ENCODE results near the gene GLT6D1.

GLT6D1 gene

DNA sequence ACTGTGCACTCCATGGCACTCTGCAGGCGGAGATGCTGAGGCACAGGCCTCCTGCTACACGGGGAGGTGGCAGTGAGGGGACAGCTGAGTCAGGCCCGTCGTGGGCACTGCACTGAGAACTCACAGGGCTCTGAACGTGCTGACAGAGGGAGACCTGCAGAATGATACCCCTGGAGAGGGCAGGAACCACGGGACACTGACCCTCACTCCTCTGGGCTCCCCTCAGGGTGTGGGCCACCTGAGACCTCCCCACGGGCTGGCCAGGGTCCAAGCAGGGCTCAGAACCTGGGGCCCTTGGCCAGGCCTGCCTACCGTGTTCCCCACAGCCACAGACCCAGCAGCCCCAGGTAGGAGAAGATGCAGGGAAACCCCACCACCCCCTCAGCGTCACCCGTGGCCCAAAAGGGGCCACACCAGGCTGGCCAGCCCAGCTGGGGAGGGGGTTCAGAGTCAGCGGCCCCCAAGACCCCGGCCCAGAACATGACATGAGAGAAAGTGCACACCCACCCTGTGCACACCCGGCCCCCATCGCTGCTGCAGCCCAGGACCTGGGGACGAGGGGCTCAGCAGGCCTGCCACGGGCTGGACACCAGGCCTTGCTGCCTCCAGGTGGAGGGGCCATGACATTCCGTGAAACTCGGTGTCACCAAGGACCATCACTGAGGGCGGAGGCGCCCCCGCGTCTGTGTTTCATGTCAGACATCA lies 30.9 kb downstream of the GLT6D1 start:
- DNase-seq (ENCODE audit: low spot score), result no peak

DNA sequence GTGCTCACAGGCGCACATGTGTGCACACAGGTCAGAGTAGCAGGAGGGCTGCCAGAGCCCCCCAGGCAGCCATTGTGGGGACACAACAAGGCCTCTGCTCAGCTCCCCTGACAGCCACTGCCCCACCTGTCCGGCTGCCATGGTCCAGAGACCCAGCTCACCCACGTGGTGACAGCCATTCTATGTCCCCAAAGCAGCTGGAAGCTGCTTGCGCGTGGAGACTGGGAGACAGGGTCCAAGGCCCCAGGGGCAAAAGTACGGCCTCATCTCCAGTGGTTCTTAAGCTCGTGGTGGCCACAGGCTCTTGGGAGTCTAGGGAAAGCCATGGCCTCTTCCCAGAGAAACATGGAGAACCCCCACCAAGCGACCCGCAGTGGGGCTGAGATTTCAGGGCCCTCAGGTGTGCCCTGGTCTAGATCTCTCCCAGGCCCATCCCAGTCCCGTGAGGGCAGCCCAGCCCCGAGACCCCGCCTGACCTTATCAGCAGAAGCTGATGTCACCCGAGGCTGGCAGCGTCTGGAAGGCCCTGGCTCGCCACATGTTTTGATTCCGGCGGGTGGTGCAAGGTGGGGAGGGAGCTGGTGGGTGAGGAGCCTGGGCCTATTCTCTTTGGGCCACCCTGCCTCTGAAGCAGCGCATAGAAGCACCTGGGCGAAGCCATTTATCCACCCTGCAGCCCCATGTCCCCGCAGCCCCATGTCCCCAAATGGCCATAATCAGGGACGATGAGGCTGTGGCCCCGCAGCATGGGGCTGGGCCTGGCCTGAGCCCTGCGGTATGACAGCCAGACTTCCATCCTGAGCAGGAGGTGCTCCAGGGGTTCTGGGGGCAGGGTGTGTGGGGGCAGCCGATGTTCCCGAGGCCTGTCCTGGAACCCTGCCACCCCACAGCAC lies 31.7 kb downstream of the GLT6D1 start:
- DNase-seq (ENCODE audit: low spot score), result no peak

DNA sequence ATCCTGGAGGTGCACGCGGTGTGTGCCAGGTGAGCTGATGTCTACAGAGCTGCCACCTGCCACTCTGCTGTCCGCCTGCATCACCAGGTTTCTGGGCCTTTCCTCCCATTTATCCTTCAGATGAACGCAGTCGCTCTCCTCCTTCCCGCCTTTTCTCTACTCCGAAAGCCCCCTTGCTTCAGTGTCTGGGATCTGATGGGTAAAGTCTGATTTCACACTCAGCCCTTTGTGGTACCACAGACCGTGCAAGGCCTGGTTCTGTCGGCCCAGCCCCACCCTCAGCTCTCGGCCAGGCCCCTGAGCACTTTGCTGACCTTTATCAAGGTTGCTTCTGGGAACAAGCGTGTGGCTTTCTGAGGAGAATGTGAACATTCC lies 32.5 kb downstream of the GLT6D1 start:
- no peak for DNase-seq (ENCODE audit: low spot score)

DNA sequence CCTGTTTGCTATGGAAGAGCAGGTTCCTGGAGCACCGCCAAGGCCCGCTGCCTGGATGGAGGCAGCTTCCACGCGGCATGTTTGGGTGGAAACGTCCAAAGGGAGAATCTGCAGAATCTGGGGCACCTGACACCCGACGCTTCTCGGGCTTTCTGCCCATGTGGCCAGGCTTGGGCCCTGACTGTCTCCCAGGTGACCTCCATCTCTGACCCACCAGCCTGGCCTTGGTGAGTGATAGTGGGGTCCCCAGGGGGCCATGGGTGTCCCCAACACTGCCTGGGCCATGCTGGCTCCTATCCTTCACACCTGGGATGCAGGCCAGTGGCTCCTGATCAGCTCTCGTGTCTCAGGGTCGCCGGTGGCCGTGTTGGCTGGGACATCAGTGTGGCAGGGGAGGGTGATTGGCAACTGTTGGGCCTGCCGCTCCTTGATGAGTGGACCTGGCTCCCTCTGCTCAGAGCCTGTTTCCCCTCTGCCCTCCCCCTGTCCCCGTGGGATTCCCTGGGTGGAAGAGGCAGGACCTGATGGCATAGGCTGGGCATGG lies 34.0 kb downstream of the GLT6D1 start:
- peak; percentile 1 for DNase-seq (ENCODE audit: low spot score)

DNA sequence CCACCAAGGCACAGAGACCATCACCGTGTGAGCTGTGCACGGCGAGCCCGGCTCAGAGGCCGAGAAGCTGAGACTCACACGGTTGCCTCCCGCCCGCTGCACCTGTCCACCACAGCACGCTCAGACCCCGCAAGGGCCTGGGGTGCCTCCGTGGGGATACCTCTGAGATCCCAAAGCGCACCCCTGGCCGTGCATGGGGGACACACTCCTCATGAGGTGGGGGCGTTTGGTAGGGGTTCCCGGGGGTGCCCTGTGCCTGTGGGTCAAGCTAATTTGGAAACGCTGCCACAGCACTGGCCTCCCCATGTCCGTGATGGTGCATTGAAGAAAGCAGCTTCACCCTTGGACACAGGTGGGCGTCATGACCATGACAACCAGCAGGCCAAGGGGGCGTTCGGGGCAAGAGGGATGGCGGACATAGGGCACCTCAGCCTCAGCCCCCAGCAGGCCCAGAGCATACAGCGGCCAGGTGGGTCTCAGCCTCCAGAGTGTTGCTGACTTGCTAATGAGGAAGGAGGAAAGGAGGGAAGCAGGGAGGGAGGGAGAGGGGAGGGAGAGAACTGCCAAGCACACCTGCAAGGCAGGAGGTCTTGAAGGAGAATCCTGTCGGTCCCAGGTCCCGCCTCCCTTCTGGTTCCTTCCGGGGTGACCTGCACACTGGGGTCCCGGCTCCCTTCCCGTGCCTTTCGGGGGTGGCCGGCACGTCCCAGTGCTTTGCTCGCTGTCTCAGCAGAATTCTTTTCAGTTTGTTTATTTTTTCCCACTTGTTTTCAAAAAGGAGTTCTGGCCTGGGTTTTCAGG lies 34.7 kb downstream of the GLT6D1 start:
- DNase-seq (ENCODE audit: low spot score), result no peak

DNA sequence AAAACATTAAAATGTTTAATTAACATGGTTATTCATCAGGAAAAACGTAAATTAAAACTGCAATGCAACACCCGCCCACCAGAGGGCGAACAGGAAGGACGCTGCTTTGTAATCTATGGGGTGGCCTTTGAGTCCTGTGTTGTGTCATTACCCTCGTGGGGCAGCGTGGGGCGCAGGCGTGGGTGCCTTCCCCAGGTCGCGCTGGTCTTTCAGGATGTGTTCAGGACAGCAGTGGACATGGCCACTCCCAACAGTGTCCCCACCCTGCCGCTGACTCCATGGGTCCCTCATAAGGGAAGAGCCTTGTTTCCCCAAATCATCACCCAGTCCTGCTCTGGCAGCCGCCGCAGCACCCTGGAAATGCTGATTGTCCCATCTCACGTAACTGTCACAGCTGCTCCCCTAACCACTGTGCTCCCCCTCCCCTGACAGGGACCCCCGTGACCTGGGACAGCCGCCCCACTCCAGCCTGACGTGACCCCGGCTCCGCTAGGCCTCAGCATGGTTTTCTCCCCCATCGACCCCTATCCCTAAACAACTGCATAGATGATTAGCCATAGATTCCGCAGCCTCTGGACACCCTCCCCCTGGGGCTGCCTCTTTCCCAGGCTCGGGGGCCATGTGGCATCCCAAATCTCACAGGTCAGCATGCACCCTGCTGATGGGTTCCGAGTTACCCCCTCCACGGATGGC lies 36.4 kb downstream of the GLT6D1 start:
- DNase-seq (ENCODE audit: low spot score), result no peak

DNA sequence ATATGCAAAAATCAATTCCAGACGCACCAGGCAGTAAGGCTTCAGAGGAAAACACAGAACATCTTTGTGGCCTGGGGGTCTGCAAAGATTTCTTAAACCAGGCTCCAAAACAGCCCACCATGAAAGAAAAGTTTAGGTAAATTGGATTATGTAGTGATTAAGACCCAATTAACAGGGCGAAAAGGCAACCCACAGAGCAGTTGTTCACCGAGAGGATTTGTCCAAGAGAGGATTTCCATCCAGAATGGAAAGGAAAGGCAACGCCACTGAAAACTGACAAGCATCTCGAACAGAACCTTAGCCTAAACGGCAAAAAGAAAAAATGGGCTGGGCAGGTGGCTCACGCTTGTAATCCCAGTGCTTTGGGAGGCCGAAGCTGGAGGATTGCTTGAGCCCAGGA lies 37.4 kb downstream of the GLT6D1 start:
- no peak for DNase-seq (ENCODE audit: low spot score)

DNA sequence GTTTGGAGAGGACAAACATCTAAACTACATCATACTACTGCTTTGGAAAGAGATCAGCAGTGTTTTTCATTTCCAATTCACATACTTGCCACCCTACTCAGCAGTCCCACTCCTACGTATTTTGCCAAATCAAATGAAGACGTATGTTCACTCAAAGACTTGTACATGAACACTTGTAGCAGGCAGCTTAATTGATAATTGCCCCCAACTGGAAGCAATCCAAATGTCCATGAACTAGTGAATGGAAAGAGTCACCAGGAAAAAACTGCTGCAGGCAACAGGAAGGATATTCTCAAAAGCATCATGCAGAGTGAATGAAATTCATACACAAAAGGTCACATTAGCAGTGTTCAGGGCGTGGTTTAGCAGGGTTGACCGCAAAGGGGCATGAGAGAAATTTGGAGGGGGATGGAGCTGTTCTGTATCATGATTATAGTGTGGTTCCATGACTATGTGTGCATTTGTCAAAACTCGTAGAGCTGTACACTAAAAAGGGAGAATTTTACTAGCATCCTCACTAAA lies 39.0 kb downstream of the GLT6D1 start:
- no peak for DNase-seq (ENCODE audit: low spot score)

DNA sequence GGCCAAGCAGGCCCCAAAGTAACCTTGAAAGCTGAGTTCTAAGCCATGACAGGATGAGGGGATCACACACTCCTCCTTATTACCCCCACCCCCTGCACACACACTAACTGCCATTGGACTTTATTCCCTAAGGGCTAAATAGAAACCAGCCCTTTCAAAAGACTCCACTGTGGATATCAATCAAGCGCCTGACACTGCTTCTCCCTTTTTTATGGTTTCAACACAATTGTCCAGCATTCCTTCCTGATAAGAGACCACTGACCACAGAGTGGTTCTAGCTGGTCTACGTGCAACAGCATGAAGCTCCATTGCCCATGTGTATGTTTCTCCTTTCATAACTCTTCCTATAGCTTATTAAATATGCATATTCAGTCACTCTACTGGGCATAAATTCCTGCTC lies 43.1 kb downstream of the GLT6D1 start:
- DNase-seq (ENCODE audit: low spot score), result no peak

DNA sequence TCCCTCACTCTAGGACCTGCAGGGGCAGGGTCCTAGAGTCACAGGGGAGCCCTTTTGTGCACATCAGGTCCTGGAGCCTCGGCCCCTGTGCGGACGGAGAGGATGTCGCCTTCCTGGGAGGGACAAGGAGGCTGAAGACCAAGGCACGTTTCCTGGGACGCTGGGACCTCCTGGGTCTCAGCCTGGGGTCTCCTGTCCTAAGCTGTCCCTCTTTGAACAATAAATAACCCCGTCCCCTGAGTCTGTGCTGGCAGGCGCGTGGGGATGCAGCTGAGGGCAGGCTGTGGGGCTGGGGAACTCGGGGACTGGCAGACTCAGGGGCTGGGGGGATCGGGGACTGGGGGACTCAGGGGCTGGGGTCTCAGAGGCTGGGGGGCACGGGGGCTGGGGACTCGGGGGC lies 46.7 kb downstream of the GLT6D1 start:
- no peak for DNase-seq (ENCODE audit: low spot score)

DNA sequence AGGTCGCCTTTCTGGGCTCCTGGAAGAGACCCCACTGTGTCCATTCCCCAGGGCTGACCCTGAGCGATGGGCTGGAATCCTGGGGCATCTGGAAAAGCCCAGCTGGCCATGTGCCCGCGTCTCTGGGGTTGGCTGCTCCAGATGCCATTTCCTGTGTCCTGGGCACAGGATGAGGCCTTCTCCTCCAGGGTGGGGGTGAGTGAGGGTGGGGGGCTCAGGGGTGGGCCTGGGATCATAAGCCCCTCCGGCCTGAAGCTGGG lies 47.1 kb downstream of the GLT6D1 start:
- no peak for DNase-seq (ENCODE audit: low spot score)

DNA sequence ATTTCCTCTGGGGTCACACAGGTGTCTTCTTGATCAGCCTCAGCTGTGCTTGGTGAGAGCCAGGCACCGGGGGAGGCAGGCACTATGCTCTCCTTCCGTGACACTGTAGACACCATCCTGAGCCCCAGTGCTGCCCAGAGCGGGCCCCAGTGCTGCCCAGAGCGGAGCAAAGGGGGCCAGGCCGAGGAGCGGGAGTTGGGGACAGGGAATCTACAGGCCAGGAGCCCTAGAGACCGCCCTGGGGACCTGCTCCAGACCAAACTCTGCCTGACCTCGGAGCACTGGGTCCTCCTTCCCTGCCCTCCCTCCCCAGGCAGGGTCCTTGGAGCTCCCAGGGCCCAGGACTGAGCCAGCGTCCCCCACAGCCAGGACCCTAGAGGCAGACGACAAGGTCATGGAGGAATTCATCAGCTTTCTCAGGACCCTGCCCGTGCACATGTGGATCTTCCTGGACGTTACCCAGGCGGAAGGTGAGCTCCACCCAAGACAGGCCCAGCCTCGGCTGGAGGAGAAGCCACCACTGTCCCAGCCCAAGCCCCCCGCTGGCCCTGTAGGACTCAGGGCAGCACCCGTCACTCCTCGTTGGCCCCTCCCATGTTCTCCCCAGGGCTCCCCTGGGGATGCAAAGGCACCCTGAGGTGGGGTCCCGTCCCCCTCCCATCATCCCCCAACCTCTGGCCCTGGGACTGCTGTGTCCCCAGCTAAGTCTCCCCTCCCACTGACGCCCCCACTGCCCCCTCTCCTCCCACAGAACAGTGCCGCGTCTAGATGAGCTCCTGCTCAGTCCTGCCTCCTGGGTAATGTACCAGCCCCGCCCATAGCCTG lies 47.6 kb downstream of the GLT6D1 start:
- DNase-seq (ENCODE audit: low spot score), result no peak

DNA sequence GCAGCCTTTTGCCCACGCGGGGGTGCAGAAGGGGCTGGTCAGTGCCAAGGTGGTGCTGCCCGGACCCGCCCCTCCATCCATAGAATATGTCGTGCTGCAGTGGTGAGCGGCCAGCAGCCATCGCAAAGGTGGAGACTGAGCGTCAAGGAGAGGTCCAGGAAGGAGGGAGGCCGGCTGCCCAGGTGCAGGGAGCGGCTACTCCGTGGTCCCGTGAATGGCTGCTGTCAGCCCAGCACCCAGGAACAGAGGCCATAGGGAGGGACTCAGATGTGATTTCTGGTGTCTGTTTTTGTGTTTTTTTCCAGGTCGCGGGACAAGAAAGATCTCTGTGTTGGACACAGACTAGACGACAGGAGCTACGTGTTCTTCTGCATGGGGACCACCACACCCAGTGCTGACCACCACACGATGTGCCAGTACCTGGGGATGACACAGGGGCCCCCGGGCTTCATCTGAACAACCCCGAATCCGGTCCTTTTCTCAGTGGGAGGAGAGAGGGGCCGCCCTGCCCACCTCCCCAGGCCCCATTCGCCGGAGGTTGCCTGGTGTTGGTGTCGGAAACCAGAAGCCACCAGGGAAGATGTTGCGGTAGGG lies 48.8 kb downstream of the GLT6D1 start:
- no peak for DNase-seq (ENCODE audit: low spot score)

DNA sequence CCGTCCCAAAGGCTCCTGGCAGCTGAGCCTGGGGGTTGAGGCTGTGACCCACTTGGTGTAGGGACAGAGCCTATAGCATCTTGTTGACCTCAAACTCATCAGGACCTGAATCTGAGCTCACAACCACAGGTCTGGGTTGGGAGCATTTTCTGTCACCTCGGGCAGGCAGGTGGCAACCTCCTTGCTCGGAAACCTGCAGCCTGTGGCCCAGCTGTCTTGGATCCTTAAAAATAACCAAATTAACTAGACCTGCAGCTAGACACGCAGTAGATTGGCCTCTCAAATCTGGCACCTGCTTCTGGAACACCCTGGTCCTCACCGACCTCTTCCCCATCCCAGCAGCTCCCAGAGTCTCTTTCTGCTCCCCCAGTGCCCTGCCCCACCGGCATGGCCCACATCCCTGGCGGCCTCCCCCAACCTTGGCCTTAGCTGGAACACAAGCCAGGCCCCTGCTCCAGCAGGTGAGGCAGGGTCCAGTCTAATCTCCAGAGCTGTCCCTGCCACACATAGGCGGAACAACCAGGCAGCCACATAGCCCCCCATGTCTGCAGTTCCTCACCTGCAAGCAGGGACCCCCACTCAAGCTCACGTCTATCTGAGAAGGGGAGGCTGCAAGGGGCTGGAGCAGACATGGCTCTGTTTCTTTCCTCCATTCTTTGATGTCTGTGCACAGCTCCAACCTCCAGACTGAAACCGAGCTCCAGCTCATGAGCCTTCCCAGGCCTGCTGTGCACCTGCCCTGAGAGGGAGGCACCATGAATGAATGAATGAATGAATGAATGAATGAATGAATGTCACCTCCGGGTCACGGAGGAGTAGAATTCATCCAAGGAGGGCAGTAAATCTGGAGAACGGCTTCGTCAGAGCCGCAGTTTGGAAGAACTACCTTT lies 49.5 kb downstream of the GLT6D1 start:
- DNase-seq (ENCODE audit: low spot score), result no peak

DNA sequence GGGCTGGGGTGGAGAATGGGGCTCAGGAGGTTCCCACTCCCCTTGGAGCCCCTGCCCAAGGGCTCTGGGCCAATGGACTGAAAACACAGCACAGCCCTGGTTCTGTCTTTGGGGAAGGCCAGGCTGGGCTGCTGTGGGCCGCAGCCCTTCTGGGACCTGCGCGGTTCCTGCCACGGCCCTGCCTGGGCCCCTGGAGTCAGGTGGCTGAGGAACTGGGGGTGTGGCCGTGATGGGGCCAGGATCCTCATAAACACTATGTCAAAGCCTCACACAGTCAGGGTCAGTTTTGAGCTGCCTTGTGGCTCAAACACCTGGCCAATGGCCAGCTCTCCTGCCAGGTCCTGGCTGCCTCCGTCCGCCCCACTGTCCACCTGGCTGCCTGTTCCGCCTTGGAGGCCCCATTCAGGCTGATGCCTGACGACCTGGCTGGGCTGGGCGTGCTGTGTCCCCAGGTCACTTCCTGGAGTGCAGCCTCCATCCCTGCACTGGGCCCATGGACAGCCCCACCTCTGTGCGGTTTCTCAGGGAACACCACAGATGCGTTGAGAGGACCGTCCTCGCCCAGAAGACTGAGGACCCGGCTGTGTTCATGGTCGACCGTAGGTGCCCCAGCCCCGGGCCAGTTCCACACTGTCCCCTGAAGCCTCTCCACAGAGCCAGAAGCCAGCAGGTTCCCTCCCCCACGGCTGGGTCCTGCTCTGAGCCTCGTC lies 50.3 kb downstream of the GLT6D1 start:
- DNase-seq (ENCODE audit: low spot score), result no peak

DNA sequence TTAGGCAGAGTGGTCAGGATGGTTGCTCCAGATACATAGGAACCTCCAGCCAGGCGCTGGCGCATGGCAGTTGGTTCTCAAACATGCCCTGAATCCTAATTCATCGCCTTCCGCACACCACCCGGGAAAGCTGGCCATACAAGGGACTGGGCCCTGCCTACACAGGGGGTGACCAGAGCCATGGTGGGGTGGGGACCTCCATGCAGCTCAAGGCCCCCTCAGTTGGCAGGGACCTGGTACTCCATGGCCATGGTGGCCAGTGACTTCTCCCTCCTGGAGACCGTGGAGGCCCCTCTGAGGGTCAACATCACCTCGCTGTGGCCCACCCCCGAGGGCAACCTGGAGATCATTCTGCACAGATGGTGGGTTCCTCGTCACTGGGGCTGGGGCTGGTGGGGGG lies 51.0 kb downstream of the GLT6D1 start:
- no peak for DNase-seq (ENCODE audit: low spot score)

DNA sequence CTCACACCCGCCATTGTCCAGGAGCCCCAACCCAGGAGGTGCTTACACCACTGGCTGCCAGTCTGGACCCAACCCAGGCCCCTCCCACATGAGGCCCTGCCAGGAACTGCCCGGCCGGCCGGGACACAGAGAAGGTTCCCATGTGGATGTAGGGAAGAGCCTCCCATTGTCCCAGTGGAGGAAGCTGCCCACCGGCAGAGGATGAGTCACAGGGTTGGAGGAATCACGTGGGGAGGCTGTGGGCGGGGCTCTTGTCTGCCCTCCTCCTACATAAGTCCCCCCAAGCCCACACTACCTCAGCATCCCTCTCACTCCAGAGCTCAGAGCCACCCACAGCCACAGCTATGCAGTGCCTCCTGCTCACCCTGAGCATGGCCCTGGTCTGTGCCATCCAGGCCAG lies 51.7 kb downstream of the GLT6D1 start:
- no peak for DNase-seq (ENCODE audit: low spot score)

DNA sequence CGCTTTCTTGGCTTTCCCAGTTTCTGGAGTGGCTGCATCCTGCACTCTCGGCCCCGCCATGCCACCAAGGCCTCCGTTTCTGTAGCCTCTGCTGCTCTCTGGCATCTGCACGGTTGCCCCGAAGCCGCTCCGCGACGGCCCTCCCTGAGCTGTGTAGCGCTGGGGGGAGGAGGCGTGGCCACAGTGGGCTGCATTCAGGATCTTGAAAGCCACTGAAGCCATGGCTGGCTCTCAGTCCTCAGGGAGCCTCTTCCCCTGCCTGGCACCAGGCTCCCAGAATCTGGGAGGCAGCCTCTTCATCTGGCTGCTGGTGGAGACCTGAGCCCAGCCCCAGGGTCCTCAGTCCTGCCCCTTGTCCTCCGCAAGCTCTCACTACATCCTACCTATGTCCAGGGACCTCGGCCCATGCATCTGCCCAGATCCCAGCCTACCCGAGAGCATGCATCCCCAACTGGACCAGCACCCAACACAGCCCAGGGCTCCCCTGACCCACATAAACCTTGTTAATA lies 52.7 kb downstream of the GLT6D1 start:
- DNase-seq (ENCODE audit: low spot score), result no peak

DNA sequence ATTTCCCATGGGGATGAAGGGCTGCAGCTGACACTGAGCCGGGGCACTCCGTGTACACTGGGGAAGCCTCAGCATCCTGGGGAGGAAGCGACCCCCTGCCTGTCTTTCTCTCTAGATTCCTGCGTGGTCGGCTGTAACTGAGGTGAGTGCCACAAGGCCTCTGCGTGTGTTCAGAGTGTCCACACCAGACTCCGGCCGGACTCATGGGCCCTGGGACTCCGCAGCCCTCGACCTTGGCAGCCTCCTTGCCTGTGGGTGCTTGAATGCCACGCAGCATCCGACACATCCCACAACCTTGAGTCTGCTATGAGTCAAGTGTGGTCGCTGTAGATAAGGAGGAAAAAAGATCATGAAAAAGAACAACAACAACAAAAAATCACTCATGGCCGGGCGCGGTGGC lies 54.4 kb downstream of the GLT6D1 start:
- DNase-seq (ENCODE audit: low spot score), result no peak

Data from pons (tissue), 1 donor.